Measurements from ENCODE around the gene ABLIM2. TPM values are rescaled to one million over a fixed set of nuclear protein-coding genes. Genes with fewer than 3 reads are reported as not detected.

ABLIM2 gene
- polyA plus RNA-seq, 2 donors = 12.4 to 14.4 TPM

- 82 to 85% methylated on average over 7 of the region's 7 CpGs for WGBS, 2 donors
- Histone ChIP-seq H3K4me3 (ENCODE audit: low read depth in 1 of 2, low read length in 2 of 2) (no peak overlapping the region), H3K27ac (ENCODE audit: low read depth in 2 of 2, low read length in 1 of 2) (no peak overlapping the region), H3K27me3 (ENCODE audit: control insufficient read depth in 1 of 2, insufficient read depth in 2 of 2, low read length in 2 of 2) (no peaks in the 10 kb centered on the region), H3K4me1 (ENCODE audit: control insufficient read depth in 2 of 2, insufficient read depth in 2 of 2, low read length in 1 of 2) (peaks cover 0 to 6% of the 10 kb centered on the region in 2 donors), H3K9me3 (ENCODE audit: control insufficient read depth in 2 of 2, insufficient read depth in 1 of 2, low read depth in 1 of 2, low read length in 1 of 2) (peaks cover 0 to 8% of the 10 kb centered on the region in 2 donors), H3K36me3 (ENCODE audit: control insufficient read depth in 2 of 2, insufficient read depth in 2 of 2, low read length in 1 of 2) (no peaks in the 10 kb centered on the region)
These were observed 107.0 kb downstream of the ABLIM2 start for GRCh38 chr4:8051644-8052043.

DNA sequence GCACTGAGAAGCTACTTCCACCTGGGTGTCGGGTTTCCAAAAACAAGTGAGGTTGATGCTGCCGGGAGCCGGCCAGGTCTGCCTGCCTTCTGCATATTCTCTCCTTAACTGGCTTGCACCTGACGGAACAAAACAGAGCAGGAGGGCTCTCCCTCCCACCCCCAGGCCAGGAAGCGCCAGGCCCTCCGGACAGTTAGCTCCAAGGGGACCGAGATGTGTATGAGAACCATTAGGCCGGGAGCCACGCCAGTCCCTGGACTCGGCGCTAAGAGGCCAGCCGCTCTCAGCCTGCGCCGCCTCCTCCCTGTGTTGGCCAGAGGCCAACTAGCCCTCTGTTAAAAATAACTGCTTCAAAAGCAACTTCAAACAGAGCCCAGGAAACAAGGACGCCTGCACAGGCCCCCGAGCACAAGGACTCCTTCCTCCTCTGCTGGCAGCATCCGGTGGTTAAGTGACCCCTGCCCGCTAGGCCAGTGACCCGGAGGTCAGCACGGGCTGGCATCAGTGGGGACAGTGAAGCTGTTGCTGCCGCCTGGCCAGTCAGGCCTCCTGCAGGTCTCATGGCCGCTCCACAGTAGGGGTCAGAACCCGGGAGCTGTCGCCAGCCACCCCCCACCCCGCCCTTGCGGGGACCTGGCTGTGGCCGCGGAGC lies 107.9 kb downstream of the ABLIM2 start:
- Histone ChIP-seq H3K36me3 (ENCODE audit: control insufficient read depth in 2 of 2, insufficient read depth in 2 of 2, low read length in 1 of 2) (no peaks in the 10 kb centered on the region), H3K9me3 (ENCODE audit: control insufficient read depth in 2 of 2, insufficient read depth in 1 of 2, low read depth in 1 of 2, low read length in 1 of 2) (peaks cover 0 to 8% of the 10 kb centered on the region in 2 donors), H3K4me3 (ENCODE audit: low read depth in 1 of 2, low read length in 2 of 2) (no peak overlapping the region), H3K27ac (ENCODE audit: low read depth in 2 of 2, low read length in 1 of 2) (no peak overlapping the region), H3K4me1 (ENCODE audit: control insufficient read depth in 2 of 2, insufficient read depth in 2 of 2, low read length in 1 of 2) (peaks cover 0 to 6% of the 10 kb centered on the region in 2 donors), H3K27me3 (ENCODE audit: control insufficient read depth in 1 of 2, insufficient read depth in 2 of 2, low read length in 2 of 2) (no peaks in the 10 kb centered on the region)
- 27 to 29% methylated on average over 28 of the region's 28 CpGs for WGBS, 2 donors

DNA sequence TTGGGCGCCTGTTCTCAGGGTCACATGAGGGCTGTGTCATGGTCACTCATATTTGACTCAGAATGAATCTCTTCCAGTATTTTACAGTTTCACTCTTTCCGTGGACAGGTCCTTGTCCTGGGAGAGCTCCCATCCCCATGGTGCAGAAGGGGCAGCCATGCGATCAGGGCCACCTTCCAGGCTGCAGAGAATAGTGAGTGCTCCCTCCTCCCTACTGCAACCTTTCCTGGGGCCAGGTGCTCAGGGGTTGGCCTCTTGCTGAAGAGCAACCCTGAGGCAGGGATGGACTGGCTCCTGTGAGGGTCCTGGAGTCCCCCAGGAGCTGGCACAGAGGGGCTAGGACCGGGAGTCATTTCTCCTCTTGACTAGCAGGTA lies 108.4 kb downstream of the ABLIM2 start:
- Histone ChIP-seq H3K9me3 (ENCODE audit: control insufficient read depth in 2 of 2, insufficient read depth in 1 of 2, low read depth in 1 of 2, low read length in 1 of 2) (peaks cover 0 to 5% of the 10 kb centered on the region in 2 donors), H3K27ac (ENCODE audit: low read depth in 2 of 2, low read length in 1 of 2) (no peak overlapping the region), H3K36me3 (ENCODE audit: control insufficient read depth in 2 of 2, insufficient read depth in 2 of 2, low read length in 1 of 2) (no peaks in the 10 kb centered on the region), H3K4me3 (ENCODE audit: low read depth in 1 of 2, low read length in 2 of 2) (no peak overlapping the region), H3K4me1 (ENCODE audit: control insufficient read depth in 2 of 2, insufficient read depth in 2 of 2, low read length in 1 of 2) (peaks cover 0 to 6% of the 10 kb centered on the region in 2 donors), H3K27me3 (ENCODE audit: control insufficient read depth in 1 of 2, insufficient read depth in 2 of 2, low read length in 2 of 2) (no peaks in the 10 kb centered on the region)
- 65 to 69% methylated on average over 4 of the region's 4 CpGs for WGBS, 2 donors

DNA sequence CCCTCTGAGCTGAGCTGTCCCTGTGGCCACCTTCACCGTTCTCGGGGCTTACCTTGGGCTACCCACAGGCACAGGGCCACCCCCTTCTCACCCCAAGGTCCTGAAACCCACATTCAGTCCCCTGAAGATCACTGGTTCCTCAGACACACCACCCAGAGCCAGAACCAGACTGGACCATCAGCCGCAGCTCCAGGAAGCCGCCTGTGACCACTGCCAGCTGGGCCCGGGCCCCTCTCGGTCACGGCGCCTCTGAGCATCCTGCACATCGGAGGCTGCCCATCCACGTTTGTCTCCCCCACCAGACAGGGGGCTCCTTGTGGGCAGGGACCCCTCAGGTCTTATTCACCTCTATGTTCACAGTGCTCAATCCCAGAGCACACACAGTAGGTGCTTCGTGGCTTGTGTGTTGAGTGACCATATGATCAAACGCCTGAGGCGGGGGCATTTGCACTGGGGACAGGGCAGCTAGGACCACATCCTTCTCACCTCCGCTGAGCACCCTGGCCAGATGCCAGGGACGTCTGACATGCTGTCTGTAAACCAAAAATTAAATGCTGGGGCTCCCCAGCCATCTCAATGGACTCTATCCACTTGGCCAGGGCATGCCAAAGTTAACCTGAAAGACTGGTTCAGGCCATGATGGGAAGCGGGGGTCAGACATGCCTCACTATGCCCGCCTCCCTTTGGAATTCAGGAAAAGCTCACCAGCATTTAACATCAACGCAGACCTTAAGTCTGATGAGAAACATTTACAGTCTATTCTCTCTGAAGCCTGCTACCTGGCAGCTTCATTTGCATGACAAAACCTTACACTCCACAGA lies 109.5 kb downstream of the ABLIM2 start:
- Histone ChIP-seq H3K27me3 (ENCODE audit: control insufficient read depth in 1 of 2, insufficient read depth in 2 of 2, low read length in 2 of 2) (no peaks in the 10 kb centered on the region), H3K36me3 (ENCODE audit: control insufficient read depth in 2 of 2, insufficient read depth in 2 of 2, low read length in 1 of 2) (no peaks in the 10 kb centered on the region), H3K9me3 (ENCODE audit: control insufficient read depth in 2 of 2, insufficient read depth in 1 of 2, low read depth in 1 of 2, low read length in 1 of 2) (no peaks in the 10 kb centered on the region), H3K4me1 (ENCODE audit: control insufficient read depth in 2 of 2, insufficient read depth in 2 of 2, low read length in 1 of 2) (peaks cover 0 to 6% of the 10 kb centered on the region in 2 donors), H3K4me3 (ENCODE audit: low read depth in 1 of 2, low read length in 2 of 2) (no peak overlapping the region), H3K27ac (ENCODE audit: low read depth in 2 of 2, low read length in 1 of 2) (no peak overlapping the region)
- whole genome bisulfite sequencing, 2 donors = 69 to 79% methylated on average over 18 of the region's 18 CpGs

- H3K9me3 ChIP-seq (ENCODE audit: control insufficient read depth in 2 of 2, insufficient read depth in 1 of 2, low read depth in 1 of 2, low read length in 1 of 2) = no peaks in the 10 kb centered on the region
- H3K27me3 ChIP-seq (ENCODE audit: control insufficient read depth in 1 of 2, insufficient read depth in 2 of 2, low read length in 2 of 2) = no peaks in the 10 kb centered on the region
- no peak overlapping the region for H3K27ac ChIP-seq (ENCODE audit: low read depth in 2 of 2, low read length in 1 of 2)
- peaks cover 0 to 6% of the 10 kb centered on the region in 2 donors for H3K4me1 ChIP-seq (ENCODE audit: control insufficient read depth in 2 of 2, insufficient read depth in 2 of 2, low read length in 1 of 2)
- WGBS, 2 donors = 88 to 89% methylated on average over 21 of the region's 21 CpGs
- H3K36me3 ChIP-seq (ENCODE audit: control insufficient read depth in 2 of 2, insufficient read depth in 2 of 2, low read length in 1 of 2) = peaks cover 0 to 7% of the 10 kb centered on the region in 2 donors
- no peak overlapping the region for H3K4me3 ChIP-seq (ENCODE audit: low read depth in 1 of 2, low read length in 2 of 2)
These were observed 110.6 kb downstream of the ABLIM2 start for GRCh38 chr4:8047837-8048678.

GRCh38 chr4:8046925-8047541 lies 111.6 kb downstream of the ABLIM2 start:
- H3K4me1 ChIP-seq (ENCODE audit: control insufficient read depth in 2 of 2, insufficient read depth in 2 of 2, low read length in 1 of 2) = peaks cover 0 to 6% of the 10 kb centered on the region in 2 donors
- H3K27ac ChIP-seq (ENCODE audit: low read depth in 2 of 2, low read length in 1 of 2) = no peak overlapping the region
- no peak overlapping the region for H3K4me3 ChIP-seq (ENCODE audit: low read depth in 1 of 2, low read length in 2 of 2)
- peaks cover 0 to 7% of the 10 kb centered on the region in 2 donors for H3K36me3 ChIP-seq (ENCODE audit: control insufficient read depth in 2 of 2, insufficient read depth in 2 of 2, low read length in 1 of 2)
- no peaks in the 10 kb centered on the region for H3K9me3 ChIP-seq (ENCODE audit: control insufficient read depth in 2 of 2, insufficient read depth in 1 of 2, low read depth in 1 of 2, low read length in 1 of 2)
- WGBS, 2 donors = 82 to 90% methylated on average over 20 of the region's 20 CpGs
- H3K27me3 ChIP-seq (ENCODE audit: control insufficient read depth in 1 of 2, insufficient read depth in 2 of 2, low read length in 2 of 2) = no peaks in the 10 kb centered on the region

- no peaks in the 10 kb centered on the region for H3K9me3 ChIP-seq (ENCODE audit: control insufficient read depth in 2 of 2, insufficient read depth in 1 of 2, low read depth in 1 of 2, low read length in 1 of 2)
- H3K27ac ChIP-seq (ENCODE audit: low read depth in 2 of 2, low read length in 1 of 2) = no peak overlapping the region
- H3K27me3 ChIP-seq (ENCODE audit: control insufficient read depth in 1 of 2, insufficient read depth in 2 of 2, low read length in 2 of 2) = no peaks in the 10 kb centered on the region
- WGBS, 2 donors = 95% methylated on average over 7 of the region's 7 CpGs
- H3K4me3 ChIP-seq (ENCODE audit: low read depth in 1 of 2, low read length in 2 of 2) = no peak overlapping the region
- peaks cover 0 to 6% of the 10 kb centered on the region in 2 donors for H3K4me1 ChIP-seq (ENCODE audit: control insufficient read depth in 2 of 2, insufficient read depth in 2 of 2, low read length in 1 of 2)
- peaks cover 0 to 7% of the 10 kb centered on the region in 2 donors for H3K36me3 ChIP-seq (ENCODE audit: control insufficient read depth in 2 of 2, insufficient read depth in 2 of 2, low read length in 1 of 2)
These were observed 112.7 kb downstream of the ABLIM2 start for GRCh38 chr4:8045909-8046308.

- H3K9me3 ChIP-seq (ENCODE audit: control insufficient read depth in 2 of 2, insufficient read depth in 1 of 2, low read depth in 1 of 2, low read length in 1 of 2) = no peaks in the 10 kb centered on the region
- peaks cover 0 to 7% of the 10 kb centered on the region in 2 donors for H3K36me3 ChIP-seq (ENCODE audit: control insufficient read depth in 2 of 2, insufficient read depth in 2 of 2, low read length in 1 of 2)
- no peak overlapping the region for H3K27ac ChIP-seq (ENCODE audit: low read depth in 2 of 2, low read length in 1 of 2)
- H3K4me1 ChIP-seq (ENCODE audit: control insufficient read depth in 2 of 2, insufficient read depth in 2 of 2, low read length in 1 of 2) = no peaks in the 10 kb centered on the region
- 48 to 60% methylated on average over 15 of the region's 15 CpGs for WGBS, 2 donors
- no peak overlapping the region for H3K4me3 ChIP-seq (ENCODE audit: low read depth in 1 of 2, low read length in 2 of 2)
- H3K27me3 ChIP-seq (ENCODE audit: control insufficient read depth in 1 of 2, insufficient read depth in 2 of 2, low read length in 2 of 2) = no peaks in the 10 kb centered on the region
These were observed 113.9 kb downstream of the ABLIM2 start for GRCh38 chr4:8044699-8045098.

- H3K9me3 ChIP-seq (ENCODE audit: control insufficient read depth in 2 of 2, insufficient read depth in 1 of 2, low read depth in 1 of 2, low read length in 1 of 2) = no peaks in the 10 kb centered on the region
- H3K4me3 ChIP-seq (ENCODE audit: low read depth in 1 of 2, low read length in 2 of 2) = no peak overlapping the region
- no peaks in the 10 kb centered on the region for H3K4me1 ChIP-seq (ENCODE audit: control insufficient read depth in 2 of 2, insufficient read depth in 2 of 2, low read length in 1 of 2)
- peaks cover 0 to 7% of the 10 kb centered on the region in 2 donors for H3K36me3 ChIP-seq (ENCODE audit: control insufficient read depth in 2 of 2, insufficient read depth in 2 of 2, low read length in 1 of 2)
- H3K27ac ChIP-seq (ENCODE audit: low read depth in 2 of 2, low read length in 1 of 2) = no peak overlapping the region
- 82 to 86% methylated on average over 7 of the region's 7 CpGs for WGBS, 2 donors
- H3K27me3 ChIP-seq (ENCODE audit: control insufficient read depth in 1 of 2, insufficient read depth in 2 of 2, low read length in 2 of 2) = no peaks in the 10 kb centered on the region
These were observed 114.4 kb downstream of the ABLIM2 start for GRCh38 chr4:8044244-8044643.

Measured in esophagus (tissue), 2 donors.